Stimulated activated CD8-positive, alpha-beta memory T cell treated with anti-CD3 and anti-CD28 coated beads, Interleukin-4, amount 100 ng/mL, for 4 hours (primary cell): ENCODE measurements around the gene RGPD5.
"Not testable (repeated sequence)": the region's sequence is repeated elsewhere in the genome, so short reads cannot be mapped to it uniquely, and the experiment has no call there.

Source experiments
- DNase-seq, 2 donors: peaks; one replicate each; pipeline ENCODE4 v3.0.0-alpha.2; 2020; ENCODE audit warnings: low read depth in 2 of 2, low spot score in 1 of 2

Gene RGPD5

GRCh38 chr2:109891024-109891423, 96.9 kb downstream of the RGPD5 start:
- not testable (repeated sequence) for DNase-seq

GRCh38 chr2:109893736-109894135, 99.6 kb downstream of the RGPD5 start:
- not testable (repeated sequence) for DNase-seq

DNA sequence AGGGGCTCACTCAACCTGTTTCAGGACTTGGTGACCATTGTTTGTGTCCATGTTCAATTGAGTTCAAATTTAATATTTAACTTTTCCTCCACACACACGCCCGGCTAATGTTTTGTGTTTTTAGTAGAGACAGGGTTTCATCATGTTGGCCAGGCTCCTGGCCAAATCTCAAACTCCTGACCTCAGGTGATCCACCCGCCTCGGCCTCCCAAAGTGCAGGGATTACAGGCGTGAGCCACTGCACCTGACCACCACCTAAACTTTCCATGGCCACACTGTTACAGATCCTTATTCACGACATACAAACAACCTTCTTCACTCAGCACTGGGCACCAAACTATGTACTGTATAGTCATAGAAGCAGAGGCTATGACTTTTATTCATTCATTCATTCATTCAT, 100.0 kb downstream of the RGPD5 start:
- DNase-seq: not testable (repeated sequence)

- DNase-seq: not testable (repeated sequence)
Measured at GRCh38 chr2:109895090-109895869, 101.2 kb downstream of the RGPD5 start.

DNA sequence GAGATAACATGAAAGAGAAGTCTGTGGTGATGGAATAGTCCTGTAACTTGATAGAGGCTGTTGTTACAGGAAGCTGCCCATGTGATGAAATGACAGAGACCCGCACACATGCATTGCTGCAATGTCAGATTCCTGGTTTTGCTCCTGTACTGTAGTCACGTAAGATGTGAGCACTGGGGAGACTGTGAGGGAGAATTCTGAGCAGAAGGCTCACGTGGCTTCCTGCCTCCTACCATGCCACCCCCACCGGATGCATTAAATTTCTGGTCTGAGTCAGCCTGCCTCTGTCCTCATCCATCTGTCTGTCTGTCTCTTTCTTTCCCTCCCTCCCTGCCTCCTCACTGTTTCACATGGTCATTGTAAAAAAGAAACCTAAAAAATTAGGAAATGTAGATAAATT, 102.1 kb downstream of the RGPD5 start:
- DNase-seq: not testable (repeated sequence)

DNA sequence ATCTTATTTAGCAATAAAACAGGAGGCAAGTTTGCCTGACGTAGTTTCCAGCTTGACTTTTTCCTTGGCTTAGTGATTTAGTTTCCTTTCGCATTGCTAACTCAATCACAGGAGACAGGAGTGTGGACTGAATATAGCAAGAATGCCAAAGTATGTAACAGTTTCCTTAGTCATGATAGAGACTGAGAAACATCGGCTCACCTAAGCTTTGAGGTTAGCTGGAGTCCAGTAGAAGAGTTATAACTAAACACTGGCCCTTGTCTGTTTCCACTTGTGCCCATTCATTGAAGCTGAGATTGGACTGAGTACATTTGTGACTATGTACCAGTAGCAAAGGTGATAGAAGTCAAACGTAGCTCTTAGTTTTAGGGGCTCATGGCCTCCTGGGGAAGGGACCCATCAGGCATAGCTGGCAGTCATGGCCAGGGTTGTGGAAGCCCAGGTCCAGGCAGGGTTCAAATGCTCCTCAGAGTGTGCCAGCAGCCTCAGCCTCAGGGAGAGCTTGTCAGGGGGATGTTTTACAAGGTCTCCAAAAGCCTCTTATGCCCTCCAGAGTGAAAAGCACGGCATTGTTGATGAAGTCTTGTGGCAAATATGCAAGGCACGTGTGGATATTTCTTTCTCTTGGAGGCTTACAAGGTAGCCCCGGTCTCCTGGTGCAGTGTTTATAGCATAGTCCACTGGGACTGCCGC, 103.8 kb downstream of the RGPD5 start:
- DNase-seq: not testable (repeated sequence)

GRCh38 chr2:109898462-109899336, 104.6 kb downstream of the RGPD5 start, which contains the start of gene LIMS3:
Gene LIMS3, plus strand, starts transcription at chr2:109898688. Its CDS starts 41 bp downstream, at chr2:109898729.
- not testable (repeated sequence) for DNase-seq

DNA sequence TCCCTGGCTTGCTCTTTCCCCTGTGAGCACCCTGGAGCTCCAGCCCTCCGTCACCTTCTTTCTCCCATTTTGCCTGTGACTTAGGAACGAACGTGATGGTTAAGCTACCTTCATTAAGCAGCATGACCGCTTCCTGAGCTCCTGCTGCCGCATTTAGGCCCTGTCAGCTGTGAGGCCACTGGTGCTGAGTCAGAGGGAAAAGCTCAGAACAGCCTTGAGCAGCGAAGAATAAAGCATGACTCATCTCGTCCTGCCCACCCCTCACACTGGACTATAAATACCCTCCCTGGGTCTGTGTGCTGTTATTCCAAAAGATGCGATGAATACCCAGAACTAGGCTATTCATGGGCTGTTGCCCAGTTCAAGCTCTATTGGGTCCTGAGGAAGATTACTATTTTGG, 111.7 kb downstream of the RGPD5 start:
- DNase-seq: not testable (repeated sequence)
